NCI-H345 treated with DMSO at 0.1 percent for 48 hours (cell line): ENCODE results near the gene AMOT.

Experiments
- DNase-seq: peaks from one replicate; lab custom pipeline; 2025; ENCODE audit not compliant: unreplicated experiment; lab: John Stamatoyannopoulos, UW

Gene AMOT

DNA sequence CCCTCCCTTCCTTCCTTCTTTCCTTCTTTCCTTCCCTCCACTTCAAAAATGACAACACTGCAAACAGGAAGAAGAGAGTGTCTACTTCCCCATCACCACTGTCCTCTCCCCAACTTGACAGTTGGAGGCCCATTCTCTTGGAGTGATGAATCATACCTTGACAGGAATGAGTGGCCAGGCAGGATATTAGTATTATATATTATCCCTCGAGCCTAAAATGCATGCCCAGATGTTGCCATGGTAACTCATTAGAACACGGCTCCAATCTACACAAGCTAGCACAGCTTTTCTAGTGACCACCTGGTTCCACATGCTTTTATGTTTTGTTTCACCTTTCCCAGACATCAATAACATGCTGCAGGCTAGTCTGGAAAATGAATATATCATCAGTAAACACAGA, 89.6 kb downstream of the AMOT start:
- no peak for DNase-seq

DNA sequence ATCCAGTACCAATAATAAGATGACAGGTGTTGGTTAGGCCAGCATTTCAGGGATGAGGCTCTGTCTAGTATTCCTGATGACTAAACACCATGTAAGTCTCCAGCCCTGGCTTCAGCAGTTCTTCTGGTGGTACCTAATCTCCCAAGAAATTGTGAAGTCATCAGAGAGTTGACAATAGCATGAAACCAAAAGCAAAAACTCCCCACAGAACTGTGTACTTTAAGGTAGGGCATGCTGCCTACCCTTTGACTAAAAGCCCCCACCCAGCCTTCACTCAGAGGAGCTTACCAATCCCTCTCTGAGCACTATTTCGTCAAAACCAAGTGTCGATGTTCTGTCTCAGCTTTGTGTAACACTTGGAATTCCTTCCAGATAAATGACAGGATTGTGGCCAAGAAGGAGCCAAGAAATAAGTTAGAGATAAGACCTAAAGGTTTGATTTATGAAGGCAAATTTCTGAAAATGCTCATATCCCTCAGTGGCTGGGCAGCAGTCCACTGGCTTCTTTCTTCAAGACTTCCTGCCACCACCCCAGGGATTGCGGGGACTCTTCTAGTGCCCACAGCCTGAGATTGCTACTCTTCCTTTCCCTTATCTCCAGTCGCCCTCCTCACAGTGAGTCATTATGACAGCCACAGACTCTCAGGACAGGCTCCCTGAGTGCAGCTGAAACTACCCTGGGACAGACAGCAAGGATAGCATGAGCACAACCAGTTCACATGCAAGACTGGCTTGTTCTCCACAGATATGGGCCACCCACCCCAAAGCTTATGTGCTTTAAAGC, 93.6 kb downstream of the AMOT start:
- no peak for DNase-seq

GRCh38 chrX:112738347-112739033, 102.1 kb downstream of the AMOT start:
- DNase-seq = no peak

DNA sequence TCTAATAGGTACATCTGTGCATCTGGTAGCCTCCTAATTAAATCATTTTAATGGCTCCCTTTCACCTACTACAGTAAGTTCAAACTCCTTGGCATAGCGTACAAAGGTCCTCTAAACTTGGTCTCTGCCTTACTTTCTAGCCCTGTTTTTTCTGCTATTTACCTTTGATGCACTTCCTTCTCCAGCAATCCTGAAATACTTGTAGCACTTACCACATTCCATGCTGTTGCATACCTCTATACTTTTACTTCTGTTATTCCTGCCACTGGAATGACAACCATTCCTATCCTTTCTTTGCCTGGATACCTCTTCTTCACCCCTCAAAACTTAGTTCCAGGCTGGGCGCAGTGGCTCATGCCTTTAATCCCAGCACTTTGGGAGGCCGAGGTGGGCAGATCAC, 104.3 kb downstream of the AMOT start:
- DNase-seq = no peak

DNA sequence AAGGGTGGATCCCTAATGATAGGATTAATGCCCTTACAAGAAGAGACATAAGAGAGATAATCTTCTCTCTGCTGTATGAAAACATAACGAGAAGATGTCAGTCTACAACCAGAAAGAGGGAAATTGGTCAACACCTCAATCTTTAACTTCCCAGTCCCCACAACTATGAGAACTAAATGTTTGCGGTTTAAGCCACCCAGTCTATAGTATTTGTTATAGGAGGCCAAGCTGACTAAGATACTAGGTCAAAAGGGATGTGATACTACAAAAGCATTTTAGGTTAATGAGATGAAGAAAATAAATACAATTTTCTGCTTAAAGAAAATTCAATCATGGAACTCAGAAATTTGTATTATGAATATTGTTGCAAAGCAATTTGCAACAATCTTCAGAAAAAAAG, 105.5 kb downstream of the AMOT start:
- DNase-seq = no peak

- DNase-seq = no peak
These were observed 106.3 kb downstream of the AMOT start for GRCh38 chrX:112734290-112734689.

DNA sequence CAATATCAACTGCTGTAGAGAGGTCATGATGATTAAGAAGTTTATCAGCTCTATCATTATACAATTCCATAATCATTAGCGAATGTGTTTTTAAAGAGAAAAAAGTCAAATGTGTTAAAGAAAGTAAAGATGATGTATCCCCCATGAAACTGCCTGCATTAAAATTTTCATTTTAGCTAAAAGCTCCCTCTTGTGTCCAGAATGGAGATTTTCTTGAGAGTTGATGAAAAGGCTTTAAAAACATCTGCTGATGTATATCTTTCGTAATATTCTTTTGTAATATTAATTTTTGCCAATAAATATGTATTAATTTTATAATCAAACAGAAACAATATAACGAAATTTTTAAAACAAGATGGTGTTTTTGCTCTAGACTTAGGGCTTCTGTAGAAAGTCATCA, 108.8 kb downstream of the AMOT start:
- no peak for DNase-seq
